ENCODE data around the gene PARP16.
A peak's percentile ranks its signal among the peaks of the same experiment; 100 is the strongest.

Gene PARP16

DNA sequence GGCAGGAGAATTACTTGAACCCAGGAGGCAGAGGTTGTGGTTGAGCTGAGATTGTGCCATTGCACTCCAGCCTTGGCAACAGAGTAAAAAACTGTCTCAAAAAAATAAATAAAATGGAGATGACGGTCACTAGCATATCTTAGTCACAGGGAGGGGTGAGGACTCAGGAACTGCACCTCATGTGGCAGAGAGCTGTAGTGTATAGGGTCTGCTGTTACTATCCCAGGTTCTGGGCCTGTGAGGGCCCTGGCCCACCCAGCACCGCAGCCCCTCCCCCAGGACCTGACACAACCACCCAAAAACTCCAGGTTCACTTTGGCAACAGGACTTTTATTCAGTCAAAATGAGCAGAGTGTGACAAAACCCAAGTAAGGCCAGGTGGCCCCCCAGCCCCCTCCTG is 40.1 kb upstream of the PARP16 start:
- DNase-seq (ENCODE audit: low read depth): no peak
- H3K4me3 ChIP-seq (ENCODE audit: low read depth, low read length): no peak overlapping the region
- TF ChIP-seq CTCF (IDR thresholded peaks at IDR 0.05; ENCODE audit: control insufficient read depth, extremely low read depth, insufficient read depth): no peak

DNA sequence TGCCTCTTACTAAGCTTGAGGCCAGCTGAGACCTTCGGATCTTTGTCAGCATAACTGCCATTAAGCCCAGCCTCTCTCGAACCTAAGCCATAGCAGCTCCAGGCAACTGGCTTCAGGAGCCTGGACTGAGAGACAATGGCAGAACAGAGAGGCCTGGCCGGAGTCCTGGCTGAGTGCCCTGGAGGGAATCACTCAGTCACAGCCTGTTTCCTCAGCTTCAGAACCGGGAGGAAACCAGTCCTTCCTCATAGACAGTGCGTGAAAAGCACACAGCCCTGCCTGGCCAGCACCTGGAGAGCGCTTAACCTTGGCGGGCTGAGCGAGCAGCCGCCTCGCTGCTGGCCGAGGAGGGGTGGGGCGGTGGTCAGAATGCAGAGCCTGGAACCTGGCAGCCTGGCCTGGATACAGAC is 39.4 kb upstream of the PARP16 start:
- no peak for TF ChIP-seq CTCF (IDR thresholded peaks at IDR 0.05; ENCODE audit: control insufficient read depth, extremely low read depth, insufficient read depth)
- peak; percentile 61 for DNase-seq (ENCODE audit: low read depth)
- no peak overlapping the region for H3K4me3 ChIP-seq (ENCODE audit: low read depth, low read length)

DNA sequence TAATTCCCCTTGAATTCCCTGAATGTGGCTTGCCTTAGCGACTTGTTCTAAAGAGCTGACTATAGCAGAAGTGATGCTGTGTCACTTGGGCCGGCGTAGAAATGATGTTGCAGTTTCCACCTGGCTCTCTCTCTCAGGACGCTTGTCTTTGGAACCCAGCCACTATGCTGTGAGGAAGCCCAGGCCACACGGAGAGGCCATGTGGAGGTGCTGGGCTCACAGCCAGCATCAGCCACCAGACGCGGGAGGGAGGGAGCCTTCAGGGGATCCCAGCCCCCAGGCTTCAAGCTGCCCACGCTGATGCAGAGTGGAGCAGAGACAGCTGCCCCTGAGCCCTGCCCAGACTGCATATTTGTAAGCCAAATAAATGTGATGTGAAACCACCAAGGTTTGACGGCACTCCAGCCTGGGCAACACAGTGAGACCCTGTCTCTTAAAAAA is 36.4 kb upstream of the PARP16 start:
- H3K4me3 ChIP-seq (ENCODE audit: low read depth, low read length): no peak overlapping the region
- TF ChIP-seq CTCF (IDR thresholded peaks at IDR 0.05; ENCODE audit: control insufficient read depth, extremely low read depth, insufficient read depth): no peak
- DNase-seq (ENCODE audit: low read depth): no peak

DNA sequence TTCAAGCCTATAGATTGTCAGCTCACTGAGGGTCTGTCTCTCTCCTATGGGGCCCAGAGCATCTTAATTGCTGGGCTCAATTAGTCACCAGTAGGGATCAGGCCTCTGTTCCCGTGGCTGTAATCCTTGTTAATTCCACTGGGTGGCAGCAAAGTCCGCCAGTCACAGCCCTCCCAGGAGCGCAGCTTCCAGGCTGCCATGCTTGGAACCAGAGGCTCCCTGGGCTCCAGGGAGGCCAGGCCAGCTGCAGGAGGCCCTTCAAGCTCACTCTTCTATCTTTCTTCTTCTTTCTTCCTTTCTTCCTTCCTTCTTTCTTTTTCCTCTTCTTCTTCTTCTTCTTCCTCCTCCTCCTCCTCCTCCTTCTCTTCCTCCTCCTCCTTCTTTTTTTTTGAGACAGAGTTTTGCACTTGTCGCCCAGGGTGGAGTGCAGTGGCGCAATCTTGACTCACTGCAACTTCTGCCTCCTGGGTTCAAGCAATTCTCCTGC is 32.2 kb upstream of the PARP16 start:
- peak; percentile 97 for TF ChIP-seq CTCF (IDR thresholded peaks at IDR 0.05; ENCODE audit: control insufficient read depth, extremely low read depth, insufficient read depth)
- no peak overlapping the region for H3K4me3 ChIP-seq (ENCODE audit: low read depth, low read length)
- DNase-seq (ENCODE audit: low read depth): peak; percentile 28

DNA sequence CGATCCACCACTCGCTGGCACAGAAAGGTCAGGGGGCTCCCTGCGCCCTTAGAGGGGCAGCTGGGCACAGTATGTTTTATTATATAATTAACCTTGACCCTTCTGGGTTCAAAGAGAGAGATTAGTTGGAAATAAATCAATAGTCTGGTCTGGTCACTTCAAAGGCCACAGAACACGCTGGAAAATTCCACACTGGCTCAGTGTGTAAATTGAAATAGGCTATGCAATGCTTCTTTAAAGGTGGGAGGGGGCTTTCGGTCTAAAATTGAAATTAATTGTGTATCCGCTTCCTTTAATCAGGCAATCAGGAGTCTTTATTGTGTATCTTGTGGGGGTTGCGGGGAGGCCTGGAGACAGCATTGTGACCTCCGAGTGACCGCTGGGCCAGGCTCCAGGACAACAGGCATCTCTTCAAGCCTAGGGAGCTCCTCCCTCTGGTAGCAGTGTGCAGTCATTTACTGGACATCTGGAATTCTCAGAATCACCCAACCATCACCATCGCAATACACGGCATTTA is 25.8 kb upstream of the PARP16 start:
- no peak overlapping the region for H3K4me3 ChIP-seq (ENCODE audit: low read depth, low read length)
- DNase-seq (ENCODE audit: low read depth): no peak
- no peak for TF ChIP-seq CTCF (IDR thresholded peaks at IDR 0.05; ENCODE audit: control insufficient read depth, extremely low read depth, insufficient read depth)

DNA sequence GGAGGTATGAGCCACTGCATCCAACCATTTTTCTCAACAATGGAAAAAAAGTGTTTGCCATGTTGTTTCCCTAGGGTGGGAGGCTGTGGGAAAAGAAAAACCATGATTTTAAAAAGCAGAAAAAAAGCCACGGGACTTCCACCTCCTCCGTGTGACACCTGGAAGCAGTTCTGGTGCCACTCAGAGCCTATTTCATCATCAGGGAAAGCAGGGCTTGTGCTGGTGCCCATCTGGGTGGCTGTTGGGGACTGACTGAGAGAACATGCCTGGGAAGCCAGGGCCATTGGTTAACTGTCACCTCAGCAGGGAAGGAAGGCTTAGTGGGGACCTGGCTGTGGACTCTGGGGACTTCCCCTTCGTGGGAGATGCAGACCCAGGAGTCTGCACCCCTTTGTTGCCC is 25.1 kb upstream of the PARP16 start:
- no peak for DNase-seq (ENCODE audit: low read depth)
- H3K4me3 ChIP-seq (ENCODE audit: low read depth, low read length): no peak overlapping the region
- no peak for TF ChIP-seq CTCF (IDR thresholded peaks at IDR 0.05; ENCODE audit: control insufficient read depth, extremely low read depth, insufficient read depth)

All from LNCaP clone FGC (cell line).